ENCODE results near the gene DHRS12.

GRCh38 chr13:51769455-51770127, 34.4 kb downstream of the DHRS12 start:
- TF ChIP-seq POLR2A (IDR thresholded peaks at IDR 0.05; ENCODE audit: low read depth, low read length) (no peak), TAF1 (IDR thresholded peaks at IDR 0.05; ENCODE audit: low read depth, low read length) (no peak), SPI1 (IDR thresholded peaks at IDR 0.05; ENCODE audit: low read depth, low read length) (no peak), POLR2AphosphoS5 (IDR thresholded peaks at IDR 0.05; ENCODE audit: low read depth, low read length) (no peak)
